ENCODE measurements around the gene SORD.
A peak's percentile ranks its signal among the peaks of the same experiment; 100 is the strongest.
"Not testable (repeated sequence)": the region's sequence is repeated elsewhere in the genome, so short reads cannot be mapped to it uniquely, and the experiment has no call there.

SORD gene

GRCh38 chr15:45003731-45004410, 19.1 kb upstream of the SORD start:
- not testable (repeated sequence) for H3K4me1 ChIP-seq (ENCODE audit: control insufficient read depth, insufficient read depth, low read length); H3K27me3 ChIP-seq (ENCODE audit: control insufficient read depth, insufficient read depth, low read length); H3K9me3 ChIP-seq (ENCODE audit: control insufficient read depth, low read length); H3K9ac ChIP-seq (ENCODE audit: low read length); H3K36me3 ChIP-seq (ENCODE audit: control insufficient read depth, insufficient read depth, low read length); H3K4me3 ChIP-seq (ENCODE audit: low read length)

- H3K9ac ChIP-seq (ENCODE audit: low read length); H3K36me3 ChIP-seq (ENCODE audit: control insufficient read depth, insufficient read depth, low read length); H3K4me1 ChIP-seq (ENCODE audit: control insufficient read depth, insufficient read depth, low read length); H3K9me3 ChIP-seq (ENCODE audit: control insufficient read depth, low read length); H3K27me3 ChIP-seq (ENCODE audit: control insufficient read depth, insufficient read depth, low read length); H3K4me3 ChIP-seq (ENCODE audit: low read length): not testable (repeated sequence)
These were observed 18.3 kb upstream of the SORD start for GRCh38 chr15:45004590-45005175.

GRCh38 chr15:45009046-45009445, 13.9 kb upstream of the SORD start:
- Histone ChIP-seq H3K4me1 (ENCODE audit: control insufficient read depth, insufficient read depth, low read length) (peaks cover under 1% of the 10 kb centered on the region), H3K9me3 (ENCODE audit: control insufficient read depth, low read length) (no peaks in the 10 kb centered on the region), H3K9ac (ENCODE audit: low read length) (no peak overlapping the region), H3K36me3 (ENCODE audit: control insufficient read depth, insufficient read depth, low read length) (no peaks in the 10 kb centered on the region), H3K4me3 (ENCODE audit: low read length) (no peak overlapping the region), H3K27me3 (ENCODE audit: control insufficient read depth, insufficient read depth, low read length) (no peaks in the 10 kb centered on the region)

- not testable (repeated sequence) for H3K36me3 ChIP-seq (ENCODE audit: control insufficient read depth, insufficient read depth, low read length); H3K27me3 ChIP-seq (ENCODE audit: control insufficient read depth, insufficient read depth, low read length); H3K4me1 ChIP-seq (ENCODE audit: control insufficient read depth, insufficient read depth, low read length); H3K4me3 ChIP-seq (ENCODE audit: low read length); H3K9me3 ChIP-seq (ENCODE audit: control insufficient read depth, low read length); H3K9ac ChIP-seq (ENCODE audit: low read length)
These were observed 7.9 kb upstream of the SORD start for GRCh38 chr15:45015114-45015513.

- peaks cover 18% of the 10 kb centered on the region for H3K4me1 ChIP-seq (ENCODE audit: control insufficient read depth, insufficient read depth, low read length)
- not testable (repeated sequence) for H3K9ac ChIP-seq (ENCODE audit: low read length); H3K27me3 ChIP-seq (ENCODE audit: control insufficient read depth, insufficient read depth, low read length); H3K4me3 ChIP-seq (ENCODE audit: low read length); H3K36me3 ChIP-seq (ENCODE audit: control insufficient read depth, insufficient read depth, low read length); H3K9me3 ChIP-seq (ENCODE audit: control insufficient read depth, low read length)
These were observed 2.6 kb upstream of the SORD start for GRCh38 chr15:45020222-45020900.

- not testable (repeated sequence) for H3K27me3 ChIP-seq (ENCODE audit: control insufficient read depth, insufficient read depth, low read length); H3K4me3 ChIP-seq (ENCODE audit: low read length); H3K9me3 ChIP-seq (ENCODE audit: control insufficient read depth, low read length); H3K36me3 ChIP-seq (ENCODE audit: control insufficient read depth, insufficient read depth, low read length); H3K9ac ChIP-seq (ENCODE audit: low read length)
- H3K4me1 ChIP-seq (ENCODE audit: control insufficient read depth, insufficient read depth, low read length) = peaks cover 18% of the 10 kb centered on the region
These were observed 2.1 kb upstream of the SORD start for GRCh38 chr15:45020901-45021259.

- H3K4me3 ChIP-seq (ENCODE audit: low read length) = no peak overlapping the region
- H3K9ac ChIP-seq (ENCODE audit: low read length) = no peak overlapping the region
- H3K27me3 ChIP-seq (ENCODE audit: control insufficient read depth, insufficient read depth, low read length) = no peaks in the 10 kb centered on the region
- no peaks in the 10 kb centered on the region for H3K36me3 ChIP-seq (ENCODE audit: control insufficient read depth, insufficient read depth, low read length)
- H3K4me1 ChIP-seq (ENCODE audit: control insufficient read depth, insufficient read depth, low read length) = peaks cover 20% of the 10 kb centered on the region
- no peaks in the 10 kb centered on the region for H3K9me3 ChIP-seq (ENCODE audit: control insufficient read depth, low read length)
These were observed 1.6 kb upstream of the SORD start for GRCh38 chr15:45021348-45021747.

GRCh38 chr15:45023659-45024225, 747 bp downstream of the SORD start:
- H3K9ac ChIP-seq (ENCODE audit: low read length) = peak overlapping the region; percentile 83
- H3K4me1 ChIP-seq (ENCODE audit: control insufficient read depth, insufficient read depth, low read length) = peaks cover 31% of the 10 kb centered on the region
- no peaks in the 10 kb centered on the region for H3K27me3 ChIP-seq (ENCODE audit: control insufficient read depth, insufficient read depth, low read length)
- no peaks in the 10 kb centered on the region for H3K36me3 ChIP-seq (ENCODE audit: control insufficient read depth, insufficient read depth, low read length)
- no peaks in the 10 kb centered on the region for H3K9me3 ChIP-seq (ENCODE audit: control insufficient read depth, low read length)
- H3K4me3 ChIP-seq (ENCODE audit: low read length) = peak overlapping the region; percentile 85

- H3K9ac ChIP-seq (ENCODE audit: low read length); H3K9me3 ChIP-seq (ENCODE audit: control insufficient read depth, low read length); H3K27me3 ChIP-seq (ENCODE audit: control insufficient read depth, insufficient read depth, low read length); H3K36me3 ChIP-seq (ENCODE audit: control insufficient read depth, insufficient read depth, low read length); H3K4me3 ChIP-seq (ENCODE audit: low read length): not testable (repeated sequence)
- H3K4me1 ChIP-seq (ENCODE audit: control insufficient read depth, insufficient read depth, low read length) = peaks cover 31% of the 10 kb centered on the region
These were observed 1.7 kb downstream of the SORD start for GRCh38 chr15:45024649-45025048.

GRCh38 chr15:45025627-45026026, 2.6 kb downstream of the SORD start:
- H3K9ac ChIP-seq (ENCODE audit: low read length); H3K4me3 ChIP-seq (ENCODE audit: low read length); H3K36me3 ChIP-seq (ENCODE audit: control insufficient read depth, insufficient read depth, low read length); H3K9me3 ChIP-seq (ENCODE audit: control insufficient read depth, low read length); H3K27me3 ChIP-seq (ENCODE audit: control insufficient read depth, insufficient read depth, low read length): not testable (repeated sequence)
- H3K4me1 ChIP-seq (ENCODE audit: control insufficient read depth, insufficient read depth, low read length) = peaks cover 28% of the 10 kb centered on the region

- no peaks in the 10 kb centered on the region for H3K9me3 ChIP-seq (ENCODE audit: control insufficient read depth, low read length)
- no peak overlapping the region for H3K4me3 ChIP-seq (ENCODE audit: low read length)
- H3K36me3 ChIP-seq (ENCODE audit: control insufficient read depth, insufficient read depth, low read length) = no peaks in the 10 kb centered on the region
- peaks cover 24% of the 10 kb centered on the region for H3K4me1 ChIP-seq (ENCODE audit: control insufficient read depth, insufficient read depth, low read length)
- no peaks in the 10 kb centered on the region for H3K27me3 ChIP-seq (ENCODE audit: control insufficient read depth, insufficient read depth, low read length)
- H3K9ac ChIP-seq (ENCODE audit: low read length) = no peak overlapping the region
These were observed 3.7 kb downstream of the SORD start for GRCh38 chr15:45026651-45027190.

GRCh38 chr15:45027220-45027619, 4.2 kb downstream of the SORD start:
- Histone ChIP-seq H3K27me3 (ENCODE audit: control insufficient read depth, insufficient read depth, low read length) (no peaks in the 10 kb centered on the region), H3K4me3 (ENCODE audit: low read length) (no peak overlapping the region), H3K4me1 (ENCODE audit: control insufficient read depth, insufficient read depth, low read length) (peaks cover 24% of the 10 kb centered on the region), H3K9me3 (ENCODE audit: control insufficient read depth, low read length) (no peaks in the 10 kb centered on the region), H3K9ac (ENCODE audit: low read length) (no peak overlapping the region), H3K36me3 (ENCODE audit: control insufficient read depth, insufficient read depth, low read length) (no peaks in the 10 kb centered on the region)
